Measurements from ENCODE around the gene RPRD1B. TPM values are rescaled to one million over a fixed set of nuclear protein-coding genes. Genes with fewer than 3 reads are reported as not detected.

Gene RPRD1B
- total RNA-seq, 1 donor from 2014 or later = 30.5 TPM

- DNase-seq (ENCODE audit: low spot score) = no peak
These were observed 101.7 kb downstream of the RPRD1B start for GRCh38 chr20:38135271-38135650.

GRCh38 chr20:38135651-38136420 is 102.3 kb downstream of the RPRD1B start:
- no peak for DNase-seq (ENCODE audit: low spot score)

GRCh38 chr20:38136421-38137245 is 103.1 kb downstream of the RPRD1B start:
- DNase-seq (ENCODE audit: low spot score) = no peak

- DNase-seq (ENCODE audit: low spot score) = no peak
These were observed 104.0 kb downstream of the RPRD1B start for GRCh38 chr20:38137441-38138037.

GRCh38 chr20:38138086-38138778 is 104.7 kb downstream of the RPRD1B start:
- DNase-seq (ENCODE audit: low spot score) = no peak

GRCh38 chr20:38139156-38139912 is 105.8 kb downstream of the RPRD1B start:
- DNase-seq (ENCODE audit: low spot score) = no peak

GRCh38 chr20:38139977-38140753 is 106.6 kb downstream of the RPRD1B start:
- DNase-seq (ENCODE audit: low spot score) = no peak

GRCh38 chr20:38141204-38141888 is 107.8 kb downstream of the RPRD1B start:
- no peak for DNase-seq (ENCODE audit: low spot score)

Other genes starting within 250 kb of the RPRD1B start
- gene VSTM2L, start 130.6 kb upstream of the RPRD1B start, total RNA-seq = 95.0 TPM
- 19.1 TPM for gene TTI1, start 290 bp upstream of the RPRD1B start, total RNA-seq
- gene TGM2, start 131.5 kb downstream of the RPRD1B start, total RNA-seq = 389 TPM
- gene KIAA1755, start 227.0 kb downstream of the RPRD1B start, total RNA-seq = 7.1 TPM

All from mucosa of gallbladder (tissue), 1 donor.